Activated T-cell treated with anti-CD3 and anti-CD28 coated beads, Interleukin-2, amount 50 U/mL, for 4 hours (primary cell): ENCODE results near the gene ACLY. TPM values are rescaled to one million over a fixed set of nuclear protein-coding genes. Genes with fewer than 3 reads are reported as not detected.
A peak's percentile ranks its signal among the peaks of the same experiment; 100 is the strongest.
"Not testable (repeated sequence)": the region's sequence is repeated elsewhere in the genome, so short reads cannot be mapped to it uniquely, and the experiment has no call there.

ENCODE experiments used
- ATAC-seq, 2 donors: fragments of 200-7000 bp; cut with Tn5 transposase; one replicate each; pipeline ENCODE4 v1.10.0; 2021
- DNase-seq: peaks from one replicate; pipeline ENCODE4 v3.0.0-alpha.2; 2020
- H3K27me3 Mint-ChIP-seq: one replicate; pipeline ENCODE4 v1.8.0; 2021; ENCODE audit warnings: low read depth, mixed read lengths
- H3K36me3 Mint-ChIP-seq: one replicate; pipeline ENCODE4 v1.8.0; 2022; ENCODE audit warnings: mixed read lengths; ENCODE audit not compliant: insufficient read depth
- H3K4me1 Mint-ChIP-seq: one replicate; pipeline ENCODE4 v1.8.0; 2021; ENCODE audit warnings: low read depth, mixed read lengths
- H3K4me3 Mint-ChIP-seq: one replicate; pipeline ENCODE4 v1.8.0; 2021; ENCODE audit warnings: mild to moderate bottlenecking, moderate library complexity, mixed read lengths
- H3K9me3 Mint-ChIP-seq: one replicate; pipeline ENCODE4 v1.8.0; 2021; ENCODE audit warnings: mixed read lengths
- total RNA-seq, 3 donors: library from RNA; stranded (reverse); gene quantifications; one replicate each; pipeline ENCODE4 v1.2.1, GENCODE V29; 2021

ACLY gene
- total RNA-seq, 3 donors from 2014 or later: 197 to 210 (median 198) TPM

GRCh38 chr17:41948762-41949460, 30.2 kb upstream of the ACLY start:
- Mint-ChIP-seq H3K4me1 (no peaks in the 10 kb centered on the region), H3K4me3 (no peak overlapping the region)
- DNase-seq: no peak

GRCh38 chr17:41944943-41945342, 26.2 kb upstream of the ACLY start:
- no peaks in the 10 kb centered on the region for H3K36me3 Mint-ChIP-seq
- DNase-seq (no peak), ATAC-seq (no peak)
- H3K4me3 Mint-ChIP-seq: no peak overlapping the region
- no peaks in the 10 kb centered on the region for H3K4me1 Mint-ChIP-seq
- no peaks in the 10 kb centered on the region for H3K9me3 Mint-ChIP-seq
- H3K27me3 Mint-ChIP-seq: no peaks in the 10 kb centered on the region

More at GRCh38 chr17:41948762-41949460, 30.2 kb upstream of the ACLY start:
- no peak for ATAC-seq
- Mint-ChIP-seq H3K36me3 (no peaks in the 10 kb centered on the region), H3K9me3 (no peaks in the 10 kb centered on the region), H3K27me3 (no peaks in the 10 kb centered on the region)

GRCh38 chr17:41943492-41943891, 24.7 kb upstream of the ACLY start:
- Mint-ChIP-seq H3K4me3 (no peak overlapping the region), H3K9me3 (no peaks in the 10 kb centered on the region), H3K36me3 (no peaks in the 10 kb centered on the region), H3K4me1 (no peaks in the 10 kb centered on the region), H3K27me3 (no peaks in the 10 kb centered on the region)
- DNase-seq (no peak), ATAC-seq (no peak)

DNA sequence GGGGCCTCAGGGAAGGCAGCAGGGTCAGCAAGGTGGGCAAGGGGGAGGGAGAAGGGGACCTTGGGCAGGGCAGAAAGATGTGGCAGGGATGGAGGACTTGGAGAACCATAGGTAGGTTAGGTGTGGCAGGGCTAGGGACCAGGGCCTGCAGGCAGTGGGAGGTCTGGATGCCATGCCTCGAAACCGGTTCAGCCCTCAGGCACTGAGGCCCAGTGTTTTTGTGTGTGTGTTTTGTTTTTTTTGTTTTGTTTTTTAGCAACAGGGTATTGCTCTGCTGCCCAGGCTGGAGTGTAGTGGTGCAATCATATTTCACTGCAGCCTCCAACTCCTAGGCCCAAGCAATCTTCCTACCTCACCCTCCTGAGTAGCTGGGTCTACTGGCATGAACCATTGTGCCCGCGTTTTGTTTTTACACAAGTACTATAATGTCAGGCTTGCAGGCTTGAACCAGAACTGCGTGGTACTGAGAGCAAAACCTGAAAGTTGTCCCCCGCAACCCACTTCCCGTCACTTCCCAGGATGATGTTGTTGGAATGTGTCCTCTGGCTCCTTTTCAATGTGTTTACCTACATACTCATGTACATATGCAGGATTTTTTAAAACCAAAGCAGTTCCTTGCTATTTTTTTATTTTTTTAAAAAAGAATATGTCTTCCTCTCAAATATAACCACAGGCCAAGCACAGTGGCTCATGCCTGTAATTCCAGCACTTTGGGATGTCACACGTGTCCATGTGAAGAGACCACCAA, 24.0 kb upstream of the ACLY start:
- ATAC-seq (no peak), DNase-seq (no peak)
- Mint-ChIP-seq H3K36me3 (no peaks in the 10 kb centered on the region), H3K4me1 (no peaks in the 10 kb centered on the region), H3K4me3 (no peak overlapping the region), H3K27me3 (no peaks in the 10 kb centered on the region), H3K9me3 (no peaks in the 10 kb centered on the region)

DNA sequence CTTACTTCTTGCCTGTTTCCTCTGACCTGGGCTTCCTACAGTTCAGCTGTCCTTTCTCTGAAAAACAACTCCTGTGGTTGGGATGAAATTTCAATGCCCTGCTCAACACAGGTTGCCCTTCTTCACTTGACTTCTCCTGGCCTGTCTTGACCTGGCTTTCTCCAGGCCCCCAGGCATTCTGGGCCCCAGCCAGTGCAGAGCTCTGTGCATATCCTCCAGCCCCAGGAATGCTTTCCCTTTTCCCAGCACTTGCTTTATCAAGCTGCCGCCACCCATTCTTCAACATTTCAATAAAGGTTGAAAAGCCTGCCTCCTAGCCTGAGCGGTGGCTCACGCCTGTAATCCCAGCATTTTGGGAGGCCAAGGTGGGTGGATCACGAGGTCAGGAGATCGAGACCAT, 22.4 kb upstream of the ACLY start:
- Mint-ChIP-seq H3K4me1 (no peaks in the 10 kb centered on the region), H3K27me3 (no peaks in the 10 kb centered on the region)
- ATAC-seq: no peak

GRCh38 chr17:41939693-41940090, 20.9 kb upstream of the ACLY start:
- Mint-ChIP-seq H3K4me3 (no peak overlapping the region), H3K9me3 (no peaks in the 10 kb centered on the region)
- ATAC-seq: no peak

More for the DNA sequence above, 22.4 kb upstream of the ACLY start:
- Mint-ChIP-seq H3K9me3 (no peaks in the 10 kb centered on the region), H3K36me3 (no peaks in the 10 kb centered on the region), H3K4me3 (no peak overlapping the region)
- no peak for DNase-seq

DNA sequence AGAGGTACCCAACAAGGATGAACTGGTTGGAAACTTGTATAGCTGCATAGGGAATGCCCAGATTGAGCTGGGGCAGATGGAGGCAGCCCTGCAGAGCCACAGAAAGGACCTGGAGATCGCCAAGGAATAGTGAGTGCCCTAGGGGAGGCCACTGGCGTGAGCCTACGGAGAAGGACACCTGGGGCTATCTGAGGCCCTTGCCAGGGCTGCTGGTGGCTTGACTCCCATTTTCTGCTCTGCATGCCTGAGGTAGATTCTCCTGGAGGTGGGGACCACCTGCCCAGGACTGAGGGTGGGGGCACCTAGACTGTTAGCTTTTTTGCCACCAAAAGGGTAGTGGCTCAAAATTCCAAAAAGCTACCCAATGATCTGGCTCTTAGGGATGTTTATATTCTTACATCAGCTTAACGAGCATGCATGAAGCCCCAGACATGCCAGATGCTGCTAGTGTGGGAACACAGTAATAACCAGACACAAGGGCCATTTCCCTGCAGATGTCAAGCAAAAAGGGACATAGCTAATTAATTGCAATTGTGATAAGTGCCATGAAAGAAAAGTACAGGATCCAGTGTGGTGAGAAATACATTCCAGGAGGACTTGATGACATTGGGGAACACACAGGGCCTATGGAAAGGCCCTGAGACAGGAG, 20.4 kb upstream of the ACLY start:
- H3K9me3 Mint-ChIP-seq: no peaks in the 10 kb centered on the region
- ATAC-seq: no peak
- H3K4me1 Mint-ChIP-seq: no peaks in the 10 kb centered on the region
- H3K36me3 Mint-ChIP-seq: no peaks in the 10 kb centered on the region
- no peak for DNase-seq
- no peak overlapping the region for H3K4me3 Mint-ChIP-seq
- H3K27me3 Mint-ChIP-seq: no peaks in the 10 kb centered on the region

More at GRCh38 chr17:41939693-41940090, 20.9 kb upstream of the ACLY start:
- H3K27me3 Mint-ChIP-seq: no peaks in the 10 kb centered on the region
- no peaks in the 10 kb centered on the region for H3K36me3 Mint-ChIP-seq
- no peak for DNase-seq
- no peaks in the 10 kb centered on the region for H3K4me1 Mint-ChIP-seq

DNA sequence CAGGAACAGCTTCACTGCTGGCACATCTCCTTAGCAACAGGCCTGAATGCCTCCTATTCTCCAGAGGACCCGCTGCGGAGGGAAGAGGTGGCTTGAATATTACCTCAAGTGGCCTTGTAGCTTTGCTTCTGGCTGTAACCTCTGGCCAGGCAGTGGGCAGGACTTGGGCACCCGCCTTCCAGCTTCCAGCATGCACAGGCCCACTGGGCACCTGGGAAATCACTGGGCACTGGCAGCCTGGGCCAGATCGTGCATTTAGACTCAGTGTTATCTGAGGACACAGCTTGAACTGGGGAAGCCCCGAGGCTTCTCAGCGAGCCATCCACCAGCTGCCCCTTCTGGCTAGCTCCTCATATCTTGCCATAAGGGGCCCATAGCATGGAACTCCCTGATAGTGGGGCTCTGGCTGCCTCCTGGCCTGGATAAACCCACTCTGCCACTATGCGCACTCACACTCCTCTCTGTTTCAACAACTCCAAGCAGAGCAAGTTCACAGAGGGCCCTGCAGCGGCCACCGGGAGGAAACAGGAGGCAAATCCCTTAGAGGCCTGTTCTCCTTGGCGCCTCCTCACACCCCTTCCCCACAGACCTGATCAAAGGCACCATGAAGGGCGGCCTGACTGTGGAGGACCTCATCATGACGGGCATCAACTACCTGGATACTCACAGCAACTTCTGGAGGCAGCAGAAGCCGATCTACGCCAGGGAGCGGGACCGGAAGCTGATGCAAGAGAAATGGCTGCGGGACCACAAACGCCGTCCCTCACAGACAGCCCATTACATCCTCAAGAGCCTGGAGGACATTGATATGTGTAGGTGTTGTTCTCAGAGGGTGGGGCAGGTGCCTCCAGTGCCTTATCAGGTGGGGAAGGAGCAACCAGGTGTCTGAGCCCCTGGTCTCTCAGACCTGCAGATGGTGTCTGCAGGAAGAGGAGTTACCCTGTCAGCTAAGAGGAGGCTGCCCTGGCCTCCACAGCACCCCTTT, 19.5 kb upstream of the ACLY start:
- no peaks in the 10 kb centered on the region for H3K36me3 Mint-ChIP-seq
- DNase-seq (no peak), ATAC-seq (no peak)
- no peaks in the 10 kb centered on the region for H3K27me3 Mint-ChIP-seq
- no peaks in the 10 kb centered on the region for H3K4me1 Mint-ChIP-seq
- H3K4me3 Mint-ChIP-seq: no peak overlapping the region
- no peaks in the 10 kb centered on the region for H3K9me3 Mint-ChIP-seq

GRCh38 chr17:41935641-41936040, 16.9 kb upstream of the ACLY start:
- Mint-ChIP-seq H3K27me3 (no peaks in the 10 kb centered on the region), H3K36me3 (no peaks in the 10 kb centered on the region), H3K4me3 (no peak overlapping the region), H3K4me1 (peaks cover 8% of the 10 kb centered on the region), H3K9me3 (no peaks in the 10 kb centered on the region)
- DNase-seq (no peak), ATAC-seq (no peak)

- H3K4me3 Mint-ChIP-seq: no peak overlapping the region
- no peaks in the 10 kb centered on the region for H3K9me3 Mint-ChIP-seq
- peaks cover 26% of the 10 kb centered on the region for H3K4me1 Mint-ChIP-seq
- ATAC-seq: no peak
- no peak for DNase-seq
- no peaks in the 10 kb centered on the region for H3K27me3 Mint-ChIP-seq
- H3K36me3 Mint-ChIP-seq: no peaks in the 10 kb centered on the region
Measured at GRCh38 chr17:41932816-41933389, 14.2 kb upstream of the ACLY start.

GRCh38 chr17:41931715-41932114, 13.0 kb upstream of the ACLY start:
- H3K9me3 Mint-ChIP-seq, ATAC-seq, H3K4me3 Mint-ChIP-seq, H3K36me3 Mint-ChIP-seq, H3K27me3 Mint-ChIP-seq, DNase-seq: not testable (repeated sequence)
- H3K4me1 Mint-ChIP-seq: peaks cover 26% of the 10 kb centered on the region

DNA sequence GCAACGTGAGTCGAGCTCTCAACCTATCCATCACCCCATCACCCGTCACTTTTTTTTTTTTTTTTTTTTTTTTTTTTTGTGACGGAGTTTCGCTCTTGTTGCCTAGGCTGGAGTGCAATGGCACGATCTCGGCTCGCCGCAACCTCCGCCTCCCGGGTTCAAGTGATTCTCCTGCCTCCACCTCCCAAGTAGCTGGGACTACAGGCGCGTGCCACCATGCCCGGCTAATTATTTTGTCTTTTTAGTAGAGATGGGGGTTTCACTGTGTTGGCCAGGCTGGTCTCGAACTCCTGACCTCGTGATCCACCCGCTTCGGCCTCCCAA, 12.0 kb upstream of the ACLY start:
- peak overlapping the region; percentile 98 for H3K4me3 Mint-ChIP-seq
- ATAC-seq: peak; percentile 58 to 60
- H3K9me3 Mint-ChIP-seq: not testable (repeated sequence)

GRCh38 chr17:41930009-41930832, 11.5 kb upstream of the ACLY start, which contains the start of gene ODAD4:
Gene ODAD4, plus strand, starts transcription at chr17:41930617. Its CDS starts 107 bp downstream, at chr17:41930724.
- Mint-ChIP-seq H3K4me1 (peaks cover 26% of the 10 kb centered on the region), H3K36me3 (no peaks in the 10 kb centered on the region), H3K27me3 (no peaks in the 10 kb centered on the region), H3K4me3 (peak within 1 kb of the TSS; percentile 98), H3K9me3 (no peaks in the 10 kb centered on the region)
- ATAC-seq (peak; percentile 99 to 100), DNase-seq (peak; percentile 93)

More for the DNA sequence above, 12.0 kb upstream of the ACLY start:
- H3K36me3 Mint-ChIP-seq, H3K27me3 Mint-ChIP-seq, DNase-seq: not testable (repeated sequence)
- H3K4me1 Mint-ChIP-seq: peaks cover 26% of the 10 kb centered on the region
